A549 (cell line): ENCODE measurements around the gene WDR72.

ENCODE experiments used
- CHD4 ChIP-seq: fragments of 200-600 bp; sonication (generic); IDR thresholded peaks from 2 replicates; pipeline ENCODE4 v1.6.1; 2016; ENCODE audit warnings: antibody characterized with exemption, mild to moderate bottlenecking, borderline replicate concordance
- NFE2L2 ChIP-seq: fragments of 150-350 bp; conservative IDR thresholded peaks from 2 replicates; pipeline ENCODE4 v1.6.1; 2014; ENCODE audit warnings: low read length
- PHF8 ChIP-seq: fragments of 200-600 bp; sonication (generic); IDR thresholded peaks from 2 replicates; pipeline ENCODE4 v1.6.1; 2016; ENCODE audit warnings: low read depth, mild to moderate bottlenecking, antibody characterized with exemption, moderate library complexity, borderline replicate concordance
- POLR2A ChIP-seq: IDR thresholded peaks from 2 replicates; pipeline ENCODE4 v1.6.1; 2012; ENCODE audit warnings: mild to moderate bottlenecking, low read length
- TF ChIP-seq, protein P1 (sequence below): fragments of >200 bp; sonication (Bioruptor Twin); formaldehyde crosslinking; IDR thresholded peaks from 3 replicates; pipeline ENCODE4 v1.5.1; 2016
- TF ChIP-seq, protein P2 (sequence below): IDR thresholded peaks from 2 replicates; pipeline ENCODE4 v1.6.1; 2012
- TF ChIP-seq, protein P3 (sequence below): fragments of 200-600 bp; sonication (generic); IDR thresholded peaks from 2 replicates; pipeline ENCODE4 v1.6.1; 2016; ENCODE audit warnings: antibody characterized with exemption, mild to moderate bottlenecking, moderate library complexity
- TF ChIP-seq, protein P4 (sequence below): fragments of 150-350 bp; IDR thresholded peaks from 2 replicates; pipeline ENCODE4 v1.6.1; 2014; ENCODE audit warnings: low read depth, mild to moderate bottlenecking, low read length

- TF ChIP-seq POLR2A = no peak
- TF ChIP-seq, protein P1, sequence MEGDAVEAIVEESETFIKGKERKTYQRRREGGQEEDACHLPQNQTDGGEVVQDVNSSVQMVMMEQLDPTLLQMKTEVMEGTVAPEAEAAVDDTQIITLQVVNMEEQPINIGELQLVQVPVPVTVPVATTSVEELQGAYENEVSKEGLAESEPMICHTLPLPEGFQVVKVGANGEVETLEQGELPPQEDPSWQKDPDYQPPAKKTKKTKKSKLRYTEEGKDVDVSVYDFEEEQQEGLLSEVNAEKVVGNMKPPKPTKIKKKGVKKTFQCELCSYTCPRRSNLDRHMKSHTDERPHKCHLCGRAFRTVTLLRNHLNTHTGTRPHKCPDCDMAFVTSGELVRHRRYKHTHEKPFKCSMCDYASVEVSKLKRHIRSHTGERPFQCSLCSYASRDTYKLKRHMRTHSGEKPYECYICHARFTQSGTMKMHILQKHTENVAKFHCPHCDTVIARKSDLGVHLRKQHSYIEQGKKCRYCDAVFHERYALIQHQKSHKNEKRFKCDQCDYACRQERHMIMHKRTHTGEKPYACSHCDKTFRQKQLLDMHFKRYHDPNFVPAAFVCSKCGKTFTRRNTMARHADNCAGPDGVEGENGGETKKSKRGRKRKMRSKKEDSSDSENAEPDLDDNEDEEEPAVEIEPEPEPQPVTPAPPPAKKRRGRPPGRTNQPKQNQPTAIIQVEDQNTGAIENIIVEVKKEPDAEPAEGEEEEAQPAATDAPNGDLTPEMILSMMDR = no peak
- TF ChIP-seq, protein P2, sequence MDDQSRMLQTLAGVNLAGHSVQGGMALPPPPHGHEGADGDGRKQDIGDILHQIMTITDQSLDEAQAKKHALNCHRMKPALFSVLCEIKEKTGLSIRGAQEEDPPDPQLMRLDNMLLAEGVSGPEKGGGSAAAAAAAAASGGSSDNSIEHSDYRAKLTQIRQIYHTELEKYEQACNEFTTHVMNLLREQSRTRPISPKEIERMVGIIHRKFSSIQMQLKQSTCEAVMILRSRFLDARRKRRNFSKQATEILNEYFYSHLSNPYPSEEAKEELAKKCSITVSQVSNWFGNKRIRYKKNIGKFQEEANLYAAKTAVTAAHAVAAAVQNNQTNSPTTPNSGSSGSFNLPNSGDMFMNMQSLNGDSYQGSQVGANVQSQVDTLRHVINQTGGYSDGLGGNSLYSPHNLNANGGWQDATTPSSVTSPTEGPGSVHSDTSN = no peak
- TF ChIP-seq CHD4 = no peak
- TF ChIP-seq, protein P3, sequence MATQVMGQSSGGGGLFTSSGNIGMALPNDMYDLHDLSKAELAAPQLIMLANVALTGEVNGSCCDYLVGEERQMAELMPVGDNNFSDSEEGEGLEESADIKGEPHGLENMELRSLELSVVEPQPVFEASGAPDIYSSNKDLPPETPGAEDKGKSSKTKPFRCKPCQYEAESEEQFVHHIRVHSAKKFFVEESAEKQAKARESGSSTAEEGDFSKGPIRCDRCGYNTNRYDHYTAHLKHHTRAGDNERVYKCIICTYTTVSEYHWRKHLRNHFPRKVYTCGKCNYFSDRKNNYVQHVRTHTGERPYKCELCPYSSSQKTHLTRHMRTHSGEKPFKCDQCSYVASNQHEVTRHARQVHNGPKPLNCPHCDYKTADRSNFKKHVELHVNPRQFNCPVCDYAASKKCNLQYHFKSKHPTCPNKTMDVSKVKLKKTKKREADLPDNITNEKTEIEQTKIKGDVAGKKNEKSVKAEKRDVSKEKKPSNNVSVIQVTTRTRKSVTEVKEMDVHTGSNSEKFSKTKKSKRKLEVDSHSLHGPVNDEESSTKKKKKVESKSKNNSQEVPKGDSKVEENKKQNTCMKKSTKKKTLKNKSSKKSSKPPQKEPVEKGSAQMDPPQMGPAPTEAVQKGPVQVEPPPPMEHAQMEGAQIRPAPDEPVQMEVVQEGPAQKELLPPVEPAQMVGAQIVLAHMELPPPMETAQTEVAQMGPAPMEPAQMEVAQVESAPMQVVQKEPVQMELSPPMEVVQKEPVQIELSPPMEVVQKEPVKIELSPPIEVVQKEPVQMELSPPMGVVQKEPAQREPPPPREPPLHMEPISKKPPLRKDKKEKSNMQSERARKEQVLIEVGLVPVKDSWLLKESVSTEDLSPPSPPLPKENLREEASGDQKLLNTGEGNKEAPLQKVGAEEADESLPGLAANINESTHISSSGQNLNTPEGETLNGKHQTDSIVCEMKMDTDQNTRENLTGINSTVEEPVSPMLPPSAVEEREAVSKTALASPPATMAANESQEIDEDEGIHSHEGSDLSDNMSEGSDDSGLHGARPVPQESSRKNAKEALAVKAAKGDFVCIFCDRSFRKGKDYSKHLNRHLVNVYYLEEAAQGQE = no peak
- no peak for TF ChIP-seq NFE2L2
- TF ChIP-seq, protein P4, sequence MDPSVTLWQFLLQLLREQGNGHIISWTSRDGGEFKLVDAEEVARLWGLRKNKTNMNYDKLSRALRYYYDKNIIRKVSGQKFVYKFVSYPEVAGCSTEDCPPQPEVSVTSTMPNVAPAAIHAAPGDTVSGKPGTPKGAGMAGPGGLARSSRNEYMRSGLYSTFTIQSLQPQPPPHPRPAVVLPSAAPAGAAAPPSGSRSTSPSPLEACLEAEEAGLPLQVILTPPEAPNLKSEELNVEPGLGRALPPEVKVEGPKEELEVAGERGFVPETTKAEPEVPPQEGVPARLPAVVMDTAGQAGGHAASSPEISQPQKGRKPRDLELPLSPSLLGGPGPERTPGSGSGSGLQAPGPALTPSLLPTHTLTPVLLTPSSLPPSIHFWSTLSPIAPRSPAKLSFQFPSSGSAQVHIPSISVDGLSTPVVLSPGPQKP = no peak
- TF ChIP-seq PHF8 = no peak
These were observed 286.0 kb downstream of the WDR72 start for GRCh38 chr15:53473435-53473834.
